SK-N-SH (cell line): ENCODE measurements around the gene FAM184B. TPM values are rescaled to one million over a fixed set of nuclear protein-coding genes. Genes with fewer than 3 reads are reported as not detected.

Source experiments
- CTCF ChIA-PET: fragments of 300-600, 350-600 bp; formaldehyde crosslinking; extraction: SDS; loops from one replicate; lab custom pipeline; 2021; lab: Yijun Ruan, JAX
- POLR2A ChIA-PET: fragments of 350-600 bp; sonication (Branson Sonifier 250); formaldehyde crosslinking; extraction: SDS; loops from one replicate; lab custom pipeline; 2020; ENCODE audit warnings: antibody characterized with exemption, inconsistent platforms; lab: Yijun Ruan, JAX
- DNase-seq: peaks from one replicate; pipeline ENCODE4 v3.0.0; 2012
- H2AFZ ChIP-seq: fragments of 200-600 bp; sonication (generic); 2 replicates; pipeline ENCODE4 v1.8.1; 2016; ENCODE audit warnings: antibody characterized with exemption, mild to moderate bottlenecking, low read depth
- H3F3A ChIP-seq: fragments of 200-600 bp; sonication (generic); replicated peaks from 2 replicates; pipeline ENCODE3; 2016; ENCODE audit warnings: antibody characterized with exemption, mild to moderate bottlenecking; ENCODE audit not compliant: insufficient read depth
- H3K27ac ChIP-seq, 2 experiments: fragments of 200-500 bp in 1 of 2; fragments of 200-600 bp in 1 of 2; sonication (Bioruptor generic) in 1 of 2; sonication (generic), shearing (Covaris generic) in 1 of 2; 2 replicates each; pipeline versions ENCODE4 v1.5.1 to v1.6.1; 2014 to 2016; ENCODE audit warnings: low read depth in 2 of 2, inconsistent platforms in 1 of 2, low read length in 1 of 2, mild to moderate bottlenecking in 1 of 2, mixed read lengths in 1 of 2
- H3K27me3 ChIP-seq: fragments of 200-600 bp; sonication (generic), shearing (Covaris generic); 2 replicates; pipeline ENCODE4 v1.6.1; 2016; ENCODE audit warnings: mixed run types; ENCODE audit not compliant: insufficient read depth
- H3K36me3 ChIP-seq, 2 experiments: fragments of 200-500 bp in 1 of 2; fragments of 200-600 bp in 1 of 2; sonication (Bioruptor generic) in 1 of 2; sonication (generic) in 1 of 2; replicated peaks in 1 of 2; 2 replicates each; pipeline versions ENCODE3 to v1.5.1; 2014 to 2016; ENCODE audit warnings: low read length in 1 of 2, mild to moderate bottlenecking in 1 of 2; ENCODE audit not compliant: insufficient read depth in 2 of 2, control insufficient read depth in 1 of 2
- H3K4me1 ChIP-seq, 2 experiments: fragments of 200-500 bp in 1 of 2; fragments of 200-600 bp in 1 of 2; sonication (Bioruptor generic) in 1 of 2; sonication (generic), shearing (Covaris generic) in 1 of 2; 2 replicates each; pipeline versions ENCODE4 v1.5.1 to v1.6.1; 2014 to 2016; ENCODE audit warnings: low read depth in 1 of 2, low read length in 1 of 2, mixed run types in 1 of 2; ENCODE audit not compliant: insufficient read depth in 2 of 2, control insufficient read depth in 1 of 2
- H3K4me2 ChIP-seq: fragments of 200-600 bp; sonication (generic), shearing (Covaris generic); 2 replicates; pipeline ENCODE4 v1.6.1; 2017; ENCODE audit warnings: mixed run types
- H3K4me3 ChIP-seq, 2 experiments: fragments of 200-500 bp in 1 of 2; fragments of 200-600 bp in 1 of 2; sonication (Bioruptor generic) in 1 of 2; sonication (generic), shearing (Covaris generic) in 1 of 2; 2 replicates each; pipeline versions ENCODE4 v1.5.1 to v1.8.1; 2014 to 2016; ENCODE audit warnings: low read depth in 2 of 2, inconsistent platforms in 1 of 2, low read length in 1 of 2, mild to moderate bottlenecking in 1 of 2, mixed read lengths in 1 of 2, moderate library complexity in 1 of 2
- H3K79me2 ChIP-seq: fragments of 200-600 bp; sonication (generic); 2 replicates; pipeline ENCODE4 v1.8.1; 2017; ENCODE audit warnings: mild to moderate bottlenecking; ENCODE audit not compliant: insufficient read depth
- H3K9ac ChIP-seq: fragments of 200-600 bp; sonication (generic); 2 replicates; pipeline ENCODE4 v1.6.1; 2017; ENCODE audit warnings: mixed run types
- H3K9me2 ChIP-seq: fragments of 200-600 bp; sonication (generic); 2 replicates; pipeline ENCODE4 v1.6.1; 2017; ENCODE audit warnings: mixed run types
- H3K9me3 ChIP-seq: fragments of 200-600 bp; sonication (generic); 2 replicates; pipeline ENCODE4 v1.6.1; 2017; ENCODE audit warnings: mixed run types, mild to moderate bottlenecking, moderate library complexity
- H4K20me1 ChIP-seq: fragments of 200-600 bp; sonication (generic); 2 replicates; pipeline ENCODE4 v1.6.1; 2017; ENCODE audit warnings: mild to moderate bottlenecking, mixed run types; ENCODE audit not compliant: insufficient read depth
- CTCF ChIP-seq: fragments of 200-600 bp; sonication (generic); IDR thresholded peaks from 2 replicates; pipeline ENCODE4 v1.6.1; 2017; ENCODE audit warnings: antibody characterized with exemption, mild to moderate bottlenecking, moderate library complexity
- ELF1 ChIP-seq: IDR thresholded peaks from 2 replicates; pipeline ENCODE4 v1.4.0; 2012
- EZH2phosphoT487 ChIP-seq: fragments of 200-600 bp; sonication (generic); IDR thresholded peaks from 2 replicates; pipeline ENCODE4 v1.6.1; 2017; ENCODE audit warnings: low read depth, mixed run types, mild to moderate bottlenecking, antibody characterized with exemption, moderate library complexity, borderline replicate concordance
- FOSL2 ChIP-seq: IDR thresholded peaks from 2 replicates; pipeline ENCODE4 v1.4.0; 2012; ENCODE audit warnings: low read depth, mild to moderate bottlenecking, moderate library complexity, borderline replicate concordance
- FOXJ3 ChIP-seq: sonication (generic); formaldehyde crosslinking; IDR thresholded peaks from 2 replicates; pipeline ENCODE4 v1.5.1; 2020; ENCODE audit warnings: mild to moderate bottlenecking, missing genetic modification reagents
- GABPA ChIP-seq: IDR thresholded peaks from 2 replicates; pipeline ENCODE4 v1.4.0; 2012; ENCODE audit warnings: low read depth, mild to moderate bottlenecking
- GATA2 ChIP-seq: sonication (generic); formaldehyde crosslinking; IDR thresholded peaks from 2 replicates; pipeline ENCODE4 v1.5.0; 2020; ENCODE audit warnings: mild to moderate bottlenecking, missing genetic modification reagents
- IRF3 ChIP-seq: fragments of 150-350 bp; IDR thresholded peaks from 2 replicates; pipeline ENCODE4 v1.6.1; 2016; ENCODE audit warnings: mild to moderate bottlenecking, low read depth, low read length
- JUND ChIP-seq: IDR thresholded peaks from 2 replicates; pipeline ENCODE4 v1.4.0; 2012
- MAX ChIP-seq: IDR thresholded peaks from 2 replicates; pipeline ENCODE4 v1.4.0; 2012; ENCODE audit warnings: low read depth
- MXI1 ChIP-seq: IDR thresholded peaks from 2 replicates; pipeline ENCODE4 v1.6.1; 2012; ENCODE audit warnings: mild to moderate bottlenecking, low read depth, low read length, improper control_type of control experiment
- POLR2AphosphoS5 ChIP-seq: IDR thresholded peaks from 2 replicates; pipeline ENCODE4 v1.6.1; 2012; ENCODE audit warnings: low read depth, low read length
- RFX5 ChIP-seq: IDR thresholded peaks from 2 replicates; pipeline ENCODE4 v1.6.1; 2012; ENCODE audit warnings: mild to moderate bottlenecking, improper control_type of control experiment, low read length
- RXRA ChIP-seq: IDR thresholded peaks from 2 replicates; pipeline ENCODE4 v1.4.0; 2012; ENCODE audit warnings: low read depth, mild to moderate bottlenecking, borderline replicate concordance
- SIN3A ChIP-seq: IDR thresholded peaks from 2 replicates; pipeline ENCODE4 v1.6.1; 2012; ENCODE audit warnings: low read depth, mild to moderate bottlenecking, low read length, moderate library complexity, borderline replicate concordance
- SMC3 ChIP-seq: IDR thresholded peaks from 2 replicates; pipeline ENCODE4 v1.6.1; 2012; ENCODE audit warnings: low read depth, low read length, improper control_type of control experiment
- TCF12 ChIP-seq: IDR thresholded peaks from 2 replicates; pipeline ENCODE4 v1.4.0; 2012
- TEAD4 ChIP-seq: IDR thresholded peaks from 2 replicates; pipeline ENCODE4 v1.4.0; 2012; ENCODE audit warnings: mild to moderate bottlenecking, borderline replicate concordance; ENCODE audit not compliant: insufficient read depth
- YY1 ChIP-seq: IDR thresholded peaks from 2 replicates; pipeline ENCODE4 v1.4.0; 2012; ENCODE audit warnings: low read depth, mild to moderate bottlenecking
- ZBTB33 ChIP-seq: IDR thresholded peaks from 2 replicates; pipeline ENCODE4 v1.4.0; 2012; ENCODE audit warnings: low read depth, borderline replicate concordance
- WGBS: methylation state at CpG from one replicate; pipeline ENCODE4 v1.1.6; 2017; ENCODE audit warnings: low lambda C conversion rate; 5-methylcytosine and 5-hydroxymethylcytosine counted together
- polyA plus RNA-seq, 3 experiments: library from polyadenylated mRNA; depleted of rRNA; stranded (reverse); fragments of >200 nt; gene quantifications; 2 replicates each; pipeline ENCODE4 v1.2.3, GENCODE V29; 2012

The FAM184B gene
- polyA plus RNA-seq, 1 of the 3 experiments (the other 2 are of a cell fraction): not detected

GRCh38 chr4:17698116-17698515 lies 83.3 kb downstream of the FAM184B start:
- no peak overlapping the region for H2AFZ ChIP-seq
- H3K4me2 ChIP-seq: no peak overlapping the region
- H3K36me3 ChIP-seq: no peaks in the 10 kb centered on the region
- WGBS: 57% methylated on average over 4 of the region's 4 CpGs
- POLR2A ChIA-PET: no interaction called here
- TF ChIP-seq EZH2phosphoT487 (no peak), MXI1 (no peak), TEAD4 (no peak), JUND (no peak), FOSL2 (no peak), YY1 (no peak), FOXJ3 (CRISPR knock-in tag) (no peak)
- no peaks in the 10 kb centered on the region for H3K27me3 ChIP-seq
- no peaks in the 10 kb centered on the region for H3F3A ChIP-seq
- DNase-seq: no peak
- CTCF ChIA-PET: interaction anchor here (1.0 kb wide), 1 partner anchor 10 kb away, joined by 3 read pairs; no protein-coding TSS in a partner anchor
- H3K9me3 ChIP-seq: no peaks in the 10 kb centered on the region
- H3K4me1 ChIP-seq: no peaks in the 10 kb centered on the region
- no peak overlapping the region for H3K27ac ChIP-seq
- H3K9ac ChIP-seq: no peak overlapping the region
- no peaks in the 10 kb centered on the region for H4K20me1 ChIP-seq
- H3K79me2 ChIP-seq: no peaks in the 10 kb centered on the region
- no peaks in the 10 kb centered on the region for H3K9me2 ChIP-seq
- no peak overlapping the region for H3K4me3 ChIP-seq

GRCh38 chr4:17695341-17695740 lies 86.1 kb downstream of the FAM184B start:
- Histone ChIP-seq H3K27ac (no peak overlapping the region), H3K36me3 (no peaks in the 10 kb centered on the region), H3K79me2 (no peaks in the 10 kb centered on the region), H3K4me2 (no peak overlapping the region), H3K27me3 (no peaks in the 10 kb centered on the region), H3K4me1 (no peaks in the 10 kb centered on the region), H2AFZ (no peak overlapping the region), H3F3A (no peaks in the 10 kb centered on the region), H3K9ac (no peak overlapping the region), H3K9me3 (no peaks in the 10 kb centered on the region), H3K4me3 (no peak overlapping the region), H4K20me1 (no peaks in the 10 kb centered on the region), H3K9me2 (no peaks in the 10 kb centered on the region)
- ChIA-PET CTCF (interaction anchor here (0.5 kb wide), 1 partner anchor 185 kb away, joined by 3 read pairs; no protein-coding TSS in a partner anchor), POLR2A (no interaction called here)
- WGBS: 46% methylated on average over 3 of the region's 3 CpGs
- no peak for DNase-seq
- TF ChIP-seq MXI1: no peak
- TF ChIP-seq ELF1: no peak
- TF ChIP-seq, all 33 proteins: peak for 0

- Histone ChIP-seq H3K4me1 (no peaks in the 10 kb centered on the region), H3K9me3 (no peaks in the 10 kb centered on the region), H3K9ac (no peak overlapping the region), H3K27me3 (no peaks in the 10 kb centered on the region), H3K9me2 (no peaks in the 10 kb centered on the region), H3F3A (no peaks in the 10 kb centered on the region), H3K4me2 (no peak overlapping the region), H3K36me3 (no peaks in the 10 kb centered on the region), H4K20me1 (no peaks in the 10 kb centered on the region), H3K79me2 (no peaks in the 10 kb centered on the region), H2AFZ (no peak overlapping the region), H3K27ac (no peak overlapping the region), H3K4me3 (no peak overlapping the region)
- DNase-seq: no peak
- 37% methylated on average over 1 of the region's 1 CpG for WGBS
- POLR2A ChIA-PET: no interaction called here
- CTCF ChIA-PET: no interaction called here
- TF ChIP-seq IRF3 (no peak), RXRA (no peak), ZBTB33 (no peak), POLR2AphosphoS5 (no peak), SIN3A (no peak), CTCF (no peak), MAX (no peak), TCF12 (no peak), RFX5 (no peak), GATA2 (CRISPR knock-in tag) (no peak), SMC3 (no peak), GABPA (no peak), FOSL2 (no peak)
These were observed 86.9 kb downstream of the FAM184B start for GRCh38 chr4:17694552-17694951.
